ENCODE data around the gene SIGLEC14. TPM values are rescaled to one million over a fixed set of nuclear protein-coding genes. Genes with fewer than 3 reads are reported as not detected.
A peak's percentile ranks its signal among the peaks of the same experiment; 100 is the strongest.

SIGLEC14 gene
- total RNA-seq, 2 donors from 2014 or later, result 0.26 to 0.31 TPM

DNA sequence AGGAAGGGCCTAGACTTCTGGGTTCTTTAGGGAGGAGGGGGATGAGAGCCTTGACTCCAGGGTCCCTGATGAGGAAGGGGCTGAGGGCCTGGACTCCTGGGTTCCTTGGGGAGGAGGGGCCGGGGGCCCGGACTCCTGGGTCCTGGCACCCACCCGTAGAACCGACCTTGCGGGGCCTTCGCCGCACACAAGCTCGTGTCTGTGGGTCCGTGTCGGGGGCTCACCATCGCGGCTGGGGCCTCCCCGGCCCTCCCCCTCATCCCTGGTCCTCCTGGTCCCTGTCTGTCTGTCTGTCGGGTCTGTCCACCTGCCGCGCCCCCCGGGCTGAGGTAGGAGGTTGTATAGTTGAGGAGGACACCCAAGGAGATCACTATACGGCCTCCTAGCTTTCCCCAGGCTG, 45.8 kb upstream of the SIGLEC14 start:
- TF ChIP-seq, protein P1, sequence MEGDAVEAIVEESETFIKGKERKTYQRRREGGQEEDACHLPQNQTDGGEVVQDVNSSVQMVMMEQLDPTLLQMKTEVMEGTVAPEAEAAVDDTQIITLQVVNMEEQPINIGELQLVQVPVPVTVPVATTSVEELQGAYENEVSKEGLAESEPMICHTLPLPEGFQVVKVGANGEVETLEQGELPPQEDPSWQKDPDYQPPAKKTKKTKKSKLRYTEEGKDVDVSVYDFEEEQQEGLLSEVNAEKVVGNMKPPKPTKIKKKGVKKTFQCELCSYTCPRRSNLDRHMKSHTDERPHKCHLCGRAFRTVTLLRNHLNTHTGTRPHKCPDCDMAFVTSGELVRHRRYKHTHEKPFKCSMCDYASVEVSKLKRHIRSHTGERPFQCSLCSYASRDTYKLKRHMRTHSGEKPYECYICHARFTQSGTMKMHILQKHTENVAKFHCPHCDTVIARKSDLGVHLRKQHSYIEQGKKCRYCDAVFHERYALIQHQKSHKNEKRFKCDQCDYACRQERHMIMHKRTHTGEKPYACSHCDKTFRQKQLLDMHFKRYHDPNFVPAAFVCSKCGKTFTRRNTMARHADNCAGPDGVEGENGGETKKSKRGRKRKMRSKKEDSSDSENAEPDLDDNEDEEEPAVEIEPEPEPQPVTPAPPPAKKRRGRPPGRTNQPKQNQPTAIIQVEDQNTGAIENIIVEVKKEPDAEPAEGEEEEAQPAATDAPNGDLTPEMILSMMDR (IDR thresholded peaks at IDR 0.05), result no peak
- DNase-seq (ENCODE audit: low spot score), result peak; percentile 54
- Histone ChIP-seq H3K4me3 (peak overlapping the region; percentile 79 to 100), H3K9me3 (no peaks in the 10 kb centered on the region), H3K27me3 (no peaks in the 10 kb centered on the region), H3K36me3 (peaks cover 43% of the 10 kb centered on the region), H3K4me1 (peaks cover 0 to 43% of the 10 kb centered on the region in 2 donors), H3K27ac (peak overlapping the region; percentile 97 to 99)

DNA sequence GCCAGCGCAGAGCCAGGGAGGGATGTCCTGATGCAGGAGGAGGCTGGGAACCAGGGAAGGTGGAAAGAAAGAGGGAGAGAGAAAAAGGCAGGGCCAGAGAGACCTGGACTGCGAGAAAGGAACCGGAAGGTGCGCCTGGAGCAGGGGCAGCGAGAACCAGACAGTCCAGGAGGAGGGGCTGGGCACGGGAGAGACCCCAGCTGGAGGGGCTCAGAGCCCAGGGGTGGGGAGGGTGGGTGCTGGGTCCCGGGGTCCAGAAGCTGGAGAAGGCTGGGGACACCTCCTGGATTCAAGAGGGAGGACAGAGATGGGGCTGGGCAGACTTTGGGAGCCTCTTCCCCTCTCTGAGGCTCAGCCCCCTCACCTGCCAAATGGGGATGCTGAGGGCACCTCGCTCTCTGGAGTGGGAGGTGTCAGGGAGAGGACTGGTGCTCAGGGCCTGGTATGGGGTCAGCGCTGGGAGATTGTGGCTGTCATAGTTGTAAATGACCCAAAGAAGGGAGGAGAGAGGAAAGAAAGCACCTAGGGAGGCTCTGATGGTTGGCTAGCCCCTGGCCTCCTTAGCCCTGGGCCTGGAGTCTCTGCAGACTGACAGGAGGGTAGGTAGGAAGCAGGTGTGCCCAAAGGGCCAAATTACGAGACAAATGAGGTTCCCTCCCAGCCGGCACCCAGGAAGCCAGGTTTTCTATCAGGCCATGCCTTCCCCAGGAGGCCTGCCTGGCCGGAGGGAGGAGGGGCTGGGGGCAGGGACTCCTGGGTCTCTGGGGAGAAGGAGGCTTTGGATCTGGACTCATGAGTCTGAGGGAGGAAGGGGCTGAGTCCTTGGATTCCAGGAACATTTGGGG, 45.2 kb upstream of the SIGLEC14 start:
- Histone ChIP-seq H3K27me3 (no peaks in the 10 kb centered on the region), H3K9me3 (no peaks in the 10 kb centered on the region), H3K27ac (peak overlapping the region; percentile 97 to 99), H3K4me3 (peak overlapping the region; percentile 79 to 100), H3K36me3 (peaks cover 36% of the 10 kb centered on the region), H3K4me1 (peaks cover 0 to 50% of the 10 kb centered on the region in 2 donors)
- peak; percentile 30 for DNase-seq (ENCODE audit: low spot score)
- TF ChIP-seq, protein P1 (IDR thresholded peaks at IDR 0.05), result no peak

DNA sequence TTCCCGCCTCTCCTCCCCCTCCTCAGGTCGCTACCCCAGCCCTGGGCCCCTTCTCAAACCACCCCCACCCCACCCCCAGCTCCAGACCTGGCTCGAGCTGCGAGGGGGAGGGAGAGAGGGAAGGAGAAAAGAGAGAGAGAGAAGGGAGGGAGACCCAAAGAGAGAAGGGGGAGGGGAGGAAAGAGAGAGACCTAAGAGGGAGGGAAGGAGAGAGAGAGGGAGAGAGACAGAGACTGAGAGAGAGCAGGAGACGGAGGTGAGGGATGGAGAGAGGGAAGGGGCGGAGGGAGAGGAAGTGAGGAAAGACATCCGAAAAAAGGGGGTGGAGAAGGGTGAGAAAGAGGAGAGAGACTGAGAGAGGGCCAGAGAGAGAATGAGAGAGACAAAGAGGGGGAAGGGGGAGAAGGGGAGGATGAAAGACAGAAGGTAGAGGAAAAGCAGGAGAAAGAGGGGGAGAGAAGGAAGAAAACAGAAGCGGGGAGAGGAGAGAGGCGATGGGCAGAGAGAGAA, 44.5 kb upstream of the SIGLEC14 start:
- DNase-seq (ENCODE audit: low spot score), result peak; percentile 32
- Histone ChIP-seq H3K36me3 (peaks cover 31% of the 10 kb centered on the region), H3K27ac (peak overlapping the region; percentile 97 to 99), H3K4me1 (peaks cover 0 to 50% of the 10 kb centered on the region in 2 donors), H3K27me3 (no peaks in the 10 kb centered on the region), H3K9me3 (no peaks in the 10 kb centered on the region), H3K4me3 (peak overlapping the region; percentile 79 to 100)
- TF ChIP-seq, protein P1 (IDR thresholded peaks at IDR 0.05), result no peak

DNA sequence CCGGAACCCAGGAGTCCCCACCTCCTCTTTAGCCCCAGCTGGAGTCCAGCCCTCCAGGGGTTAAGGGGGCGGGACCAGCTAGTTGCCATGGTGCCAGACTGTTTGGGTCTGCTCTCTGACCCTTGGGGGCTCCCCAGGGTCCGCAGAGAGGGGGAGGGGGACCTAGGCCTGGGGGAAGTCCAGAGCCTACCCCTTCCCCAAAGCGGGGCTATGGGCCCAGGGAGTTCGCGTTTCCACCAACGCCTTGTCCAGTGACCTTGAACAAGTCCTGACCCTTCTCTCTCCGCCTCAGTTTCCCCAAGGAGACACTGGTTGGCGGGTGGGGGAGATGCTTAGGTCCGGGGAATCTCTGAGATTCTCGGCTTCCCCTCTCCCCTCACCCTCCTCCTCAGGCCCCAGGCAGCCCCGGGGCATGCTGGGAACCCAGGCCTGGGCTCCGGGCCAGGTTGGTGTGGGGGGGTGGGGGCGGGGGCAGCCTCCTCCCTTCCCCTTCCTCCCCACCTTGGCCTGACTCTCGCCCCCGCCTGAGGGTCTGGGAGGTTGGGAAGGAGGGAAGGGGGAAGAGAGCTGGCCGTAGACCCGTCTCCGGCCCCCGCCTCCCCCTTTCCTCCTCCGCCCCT, 43.9 kb upstream of the SIGLEC14 start:
- H3K4me3 ChIP-seq, result peak overlapping the region; percentile 79 to 100
- peak; percentile 65 for DNase-seq (ENCODE audit: low spot score)
- no peaks in the 10 kb centered on the region for H3K27me3 ChIP-seq
- TF ChIP-seq, protein P1 (IDR thresholded peaks at IDR 0.05), result no peak
- H3K9me3 ChIP-seq, result no peaks in the 10 kb centered on the region
- H3K4me1 ChIP-seq, result peaks cover 0 to 50% of the 10 kb centered on the region in 2 donors
- H3K36me3 ChIP-seq, result peaks cover 25% of the 10 kb centered on the region
- H3K27ac ChIP-seq, result peak overlapping the region; percentile 97 to 99

DNA sequence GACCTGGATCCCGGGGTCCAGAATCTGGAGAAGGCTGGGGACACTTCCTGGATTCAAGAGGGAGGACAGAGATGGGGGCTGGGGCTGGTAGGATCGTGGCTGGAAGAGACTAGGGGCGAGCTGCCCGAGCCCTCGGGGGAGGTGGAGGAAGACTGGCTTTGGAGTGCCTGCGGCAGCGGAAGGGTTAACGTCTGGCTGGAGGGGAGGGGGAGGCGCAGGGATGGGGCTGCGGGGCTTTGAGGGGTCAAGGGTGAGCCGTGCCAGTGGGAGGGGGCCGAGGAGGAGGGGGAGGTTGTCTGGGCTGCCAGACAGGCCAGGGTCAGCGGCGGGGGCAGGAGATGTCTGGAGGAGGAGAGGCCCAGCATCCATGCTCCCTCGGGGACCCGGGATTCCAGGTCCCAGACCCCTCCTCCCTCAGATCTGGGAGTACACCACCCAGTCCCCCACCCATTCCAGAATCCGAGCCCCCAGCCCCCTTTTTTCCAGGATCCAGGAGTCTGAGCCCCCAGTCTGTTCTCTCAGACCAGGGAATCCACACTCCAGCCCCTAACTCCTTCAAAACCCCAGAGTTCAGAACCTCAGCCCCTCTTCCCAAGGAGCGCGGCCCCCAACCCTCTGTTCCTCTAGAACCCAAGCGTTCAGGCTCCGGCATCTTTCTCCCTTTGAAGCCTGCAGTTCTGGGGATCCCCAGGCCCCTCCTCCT, 43.3 kb upstream of the SIGLEC14 start:
- Histone ChIP-seq H3K27me3 (no peaks in the 10 kb centered on the region), H3K4me1 (peaks cover 0 to 50% of the 10 kb centered on the region in 2 donors)

More for the DNA sequence above, 43.3 kb upstream of the SIGLEC14 start:
- peak overlapping the region; percentile 97 to 99 for H3K27ac ChIP-seq
- H3K4me3 ChIP-seq, result peak overlapping the region; percentile 79 to 100
- TF ChIP-seq, protein P1 (IDR thresholded peaks at IDR 0.05), result no peak
- no peaks in the 10 kb centered on the region for H3K9me3 ChIP-seq
- H3K36me3 ChIP-seq, result peaks cover 19% of the 10 kb centered on the region
- DNase-seq (ENCODE audit: low spot score), result no peak

All from right atrium auricular region (tissue), 2 donors.